Stimulated activated CD4-positive, alpha-beta T cell treated with anti-CD3 and anti-CD28 coated beads, TNF-alpha, amount 100 ng/mL, for 48 hours (primary cell): ENCODE data around the gene OAF.
"Not testable (repeated sequence)": the region's sequence is repeated elsewhere in the genome, so short reads cannot be mapped to it uniquely, and the experiment has no call there.

Experiments
- DNase-seq, 3 donors: peaks; one replicate each; pipeline ENCODE4 v3.0.0-alpha.2; 2020; ENCODE audit warnings: low read depth in 3 of 3

OAF gene

GRCh38 chr11:120210626-120211521, at the start of gene OAF:
OAF (plus strand) TSS chr11:120211032; CDS start chr11:120211280, 248 bp downstream.
- peak; percentile 15 to 33 (median 19) for DNase-seq

- no peak for DNase-seq
Observed at GRCh38 chr11:120167659-120168058, 43.2 kb upstream of the OAF start.

DNA sequence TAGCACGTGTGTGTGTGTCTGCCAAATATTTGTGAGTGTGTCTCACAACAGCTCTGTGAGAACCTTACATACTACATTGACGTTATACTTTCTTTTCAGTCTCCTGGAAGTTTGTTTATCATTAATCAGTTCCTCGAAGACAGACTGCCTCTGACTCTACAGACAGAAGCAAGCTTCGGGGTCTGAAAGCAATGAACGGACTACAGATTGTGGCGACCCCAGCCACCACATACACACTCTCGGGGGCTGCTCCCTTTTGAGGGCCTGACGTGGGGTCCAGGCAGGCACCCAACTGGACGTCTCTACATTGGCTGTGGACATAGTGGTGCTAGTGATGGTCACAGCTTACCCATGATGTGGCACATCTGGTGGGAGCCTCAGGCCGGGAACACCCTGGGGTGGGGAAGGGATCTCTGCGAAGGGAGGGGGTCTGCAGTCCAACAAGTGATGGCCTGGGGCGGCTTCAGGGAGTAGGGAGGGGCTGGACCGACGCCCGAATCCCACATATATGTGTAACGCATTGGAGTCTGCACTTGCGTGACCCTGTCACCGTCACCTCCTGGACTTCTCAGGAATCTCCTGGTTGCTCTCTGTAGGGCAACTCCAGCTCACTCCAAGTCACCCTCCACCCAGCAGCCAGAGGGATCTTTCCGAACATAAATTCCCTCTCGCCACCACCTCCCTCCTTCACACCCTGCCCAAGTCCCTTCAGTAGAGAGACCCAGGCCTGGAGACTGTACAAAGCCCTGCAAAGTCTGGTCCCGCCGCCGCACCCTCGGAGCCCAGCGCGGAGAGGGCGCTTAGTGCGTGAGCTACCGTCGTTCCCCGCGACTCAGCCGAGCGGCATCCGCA, 42.5 kb upstream of the OAF start:
- DNase-seq: no peak

DNA sequence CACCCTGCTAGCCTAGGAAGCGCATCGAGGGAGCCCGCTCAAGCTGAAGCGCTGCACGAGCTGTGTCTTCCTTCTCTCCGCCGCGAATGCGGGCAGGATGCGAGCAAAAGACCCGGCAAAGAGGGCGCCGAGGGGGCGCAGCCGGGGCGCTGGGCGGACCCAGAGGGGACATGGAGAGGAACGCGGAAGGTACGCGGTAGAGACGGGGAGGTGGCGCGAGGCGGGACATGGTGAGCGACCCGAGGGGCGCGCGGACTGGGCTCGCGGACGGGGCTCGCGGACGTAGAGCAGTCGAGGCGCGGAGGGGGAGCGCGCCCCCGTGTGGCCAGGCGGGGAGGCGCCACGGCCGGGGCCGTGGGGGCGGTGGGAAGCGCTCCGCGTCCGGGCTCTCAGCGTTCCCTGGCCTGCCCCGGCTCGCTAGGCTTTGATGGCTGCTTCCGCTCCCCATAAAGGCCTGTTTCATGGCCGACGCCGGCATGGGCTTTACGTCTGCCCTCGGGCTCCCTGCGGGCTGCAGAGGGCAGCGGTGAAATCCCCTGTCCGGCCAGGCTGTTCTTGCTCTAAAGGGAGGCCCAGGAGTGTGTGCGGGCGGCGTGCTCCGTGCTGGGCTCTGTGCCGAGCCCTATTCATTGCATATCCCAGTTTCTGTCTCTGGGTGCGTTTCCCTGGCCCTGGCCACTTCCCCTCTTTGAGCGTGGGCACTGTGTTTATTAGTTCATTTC, 41.7 kb upstream of the OAF start:
- peak; percentile 9 to 39 (median 33) for DNase-seq

DNA sequence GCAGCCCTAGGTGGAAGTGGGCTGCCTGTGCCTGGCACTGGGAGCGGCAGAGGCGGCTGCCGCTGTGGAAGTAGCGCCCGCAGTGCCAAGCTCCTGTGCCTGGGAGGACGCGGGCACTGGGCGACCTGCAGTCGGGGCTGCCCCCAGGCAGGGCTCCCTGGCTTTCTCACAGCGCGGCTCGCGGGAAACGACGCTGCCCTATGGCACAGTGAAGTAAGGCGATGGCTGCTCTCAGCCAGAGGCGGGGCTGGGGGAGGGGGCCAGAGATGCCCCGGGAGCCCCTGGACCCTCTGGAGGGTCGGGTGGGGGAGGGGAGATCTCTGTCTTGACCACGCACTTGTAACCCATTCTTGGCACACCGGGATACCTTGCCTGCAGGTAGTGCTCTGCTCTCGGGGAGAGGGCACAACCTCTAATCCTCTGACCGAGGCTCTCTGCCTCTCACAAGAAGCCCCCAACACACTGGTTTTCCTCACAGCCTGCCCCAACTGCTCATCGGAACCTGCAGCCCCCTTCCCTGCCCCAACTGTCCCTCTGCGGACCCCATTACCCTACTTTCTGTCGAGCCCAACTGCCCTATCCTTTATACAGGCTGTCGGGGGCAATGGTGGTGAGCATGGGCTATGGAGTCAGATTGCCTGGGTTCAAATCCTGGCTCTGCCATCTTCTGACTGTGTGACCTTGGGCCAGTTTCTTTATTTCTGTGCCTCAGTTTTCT, 40.7 kb upstream of the OAF start:
- DNase-seq: no peak

DNA sequence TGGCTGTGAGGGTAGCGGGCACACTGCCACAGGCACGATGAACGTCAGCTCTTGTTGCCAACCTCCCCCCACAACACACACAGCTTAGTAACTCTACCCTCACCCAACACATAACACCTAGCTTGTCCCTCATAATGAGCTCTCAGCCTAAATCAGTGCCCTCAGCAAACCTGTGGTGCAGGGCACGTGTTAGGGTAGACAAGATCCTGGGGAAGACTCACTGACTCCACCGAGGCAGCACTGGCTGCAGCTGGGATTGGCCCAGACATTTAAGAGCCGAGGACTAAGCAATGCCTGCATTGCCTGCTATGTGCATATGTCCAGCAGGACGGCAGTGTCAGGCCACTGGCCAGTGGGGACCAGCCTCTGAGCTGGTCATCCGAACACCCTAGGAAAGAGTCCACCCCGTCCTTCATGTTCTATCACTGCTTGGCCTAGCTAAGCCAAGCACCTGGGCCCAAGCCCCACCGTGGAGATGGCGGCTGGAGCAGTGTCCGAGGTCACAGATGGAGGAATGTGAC, 40.0 kb upstream of the OAF start:
- DNase-seq: no peak

DNA sequence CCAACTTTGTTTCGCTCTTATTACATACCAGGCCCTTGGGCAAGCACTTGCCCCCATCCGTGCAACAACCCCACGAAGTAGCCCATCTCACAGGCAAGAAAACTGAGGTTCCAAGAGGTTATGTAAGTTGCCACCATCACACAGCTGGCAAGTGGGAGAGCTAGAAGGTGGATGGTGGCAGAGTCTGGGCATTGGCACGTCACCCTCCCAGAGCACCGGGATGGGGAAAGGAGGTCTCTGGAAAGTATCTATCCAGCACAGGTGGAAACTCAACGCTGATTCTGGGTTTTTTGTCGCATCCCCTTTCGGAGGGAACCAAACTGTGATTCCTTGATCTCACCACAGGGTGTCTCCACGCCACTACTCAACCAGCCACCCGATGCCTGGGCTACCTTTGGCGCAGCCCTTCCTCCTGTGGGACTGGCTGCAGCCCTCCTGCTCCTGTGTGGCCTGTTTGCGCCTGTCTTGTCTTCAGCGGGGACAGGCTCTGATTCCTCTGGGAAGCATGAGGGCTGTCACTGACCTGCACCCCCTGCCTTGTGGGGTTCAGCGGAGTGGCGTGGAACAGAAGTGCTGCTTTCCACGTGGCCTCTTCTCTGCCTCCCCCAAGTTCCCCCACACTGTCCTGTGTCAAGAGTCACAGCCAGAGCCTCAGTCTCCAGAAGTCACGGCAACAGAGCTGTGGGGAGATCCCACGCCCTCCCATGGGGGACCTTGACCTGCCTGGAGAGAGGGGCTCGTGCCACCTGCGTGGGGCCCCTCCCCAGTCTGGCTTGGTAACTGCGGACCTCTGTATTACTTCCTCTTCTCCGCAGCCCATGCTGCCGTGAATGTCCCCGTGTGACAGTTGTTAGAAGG, 38.5 kb upstream of the OAF start:
- DNase-seq: peak; percentile 21 to 39 (median 32)

- DNase-seq: no peak
Observed at GRCh38 chr11:120173019-120173705, 37.7 kb upstream of the OAF start.

- no peak for DNase-seq
Observed at GRCh38 chr11:120173807-120174206, 37.0 kb upstream of the OAF start.

DNA sequence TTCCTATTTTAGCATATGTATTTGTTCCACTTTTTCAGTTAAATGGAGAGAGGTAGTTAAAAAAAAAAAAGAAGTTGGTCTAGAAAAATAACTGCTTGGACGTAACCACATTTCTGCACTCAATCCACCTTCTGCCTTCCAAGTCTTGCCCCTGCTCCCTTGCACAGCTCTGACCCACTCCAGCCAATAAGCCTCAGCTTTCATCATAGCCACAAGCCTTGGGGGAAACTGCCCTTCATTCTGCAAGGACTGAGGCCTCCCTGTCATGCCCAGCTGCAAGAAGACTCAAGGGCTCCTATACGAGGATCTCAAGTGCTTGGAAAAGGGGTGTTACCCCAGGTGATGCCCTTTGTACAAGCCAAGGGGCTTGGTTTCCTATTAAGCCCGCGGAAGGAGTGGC, 36.0 kb upstream of the OAF start:
- no peak for DNase-seq

GRCh38 chr11:120178561-120179056, 32.2 kb upstream of the OAF start:
- DNase-seq: no peak

DNA sequence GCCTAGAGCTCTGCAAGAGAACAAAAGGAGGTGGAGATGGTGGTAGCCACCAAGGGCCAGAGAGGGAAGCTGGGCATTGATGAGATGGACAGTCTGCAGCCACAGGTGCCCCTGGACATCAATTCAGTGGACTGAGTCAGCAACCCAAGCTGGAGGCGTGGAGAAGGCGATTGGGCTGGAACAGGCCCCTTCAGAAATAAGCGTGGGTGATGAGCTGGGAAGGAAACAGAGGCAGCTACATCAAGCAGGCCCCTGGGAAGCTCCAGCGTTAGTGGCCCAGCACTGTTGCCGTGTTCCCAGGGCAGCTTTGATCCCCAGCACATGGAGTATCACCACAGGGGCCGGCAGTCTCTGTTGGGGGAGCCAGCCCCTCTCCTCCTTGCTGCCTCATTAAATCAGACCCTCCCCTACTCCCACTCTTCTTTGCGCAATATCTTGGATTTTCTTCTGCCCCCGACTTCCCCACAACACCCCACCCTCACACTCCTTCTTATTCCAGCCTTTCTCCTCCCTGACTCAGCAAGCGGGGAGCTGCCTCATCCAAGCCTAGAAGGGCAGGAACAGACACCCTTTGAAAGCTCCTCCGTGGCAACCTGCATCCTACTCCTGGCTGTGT, 31.7 kb upstream of the OAF start:
- no peak for DNase-seq

- not testable (repeated sequence) for DNase-seq
Observed at GRCh38 chr11:120180063-120180462, 30.8 kb upstream of the OAF start.

DNA sequence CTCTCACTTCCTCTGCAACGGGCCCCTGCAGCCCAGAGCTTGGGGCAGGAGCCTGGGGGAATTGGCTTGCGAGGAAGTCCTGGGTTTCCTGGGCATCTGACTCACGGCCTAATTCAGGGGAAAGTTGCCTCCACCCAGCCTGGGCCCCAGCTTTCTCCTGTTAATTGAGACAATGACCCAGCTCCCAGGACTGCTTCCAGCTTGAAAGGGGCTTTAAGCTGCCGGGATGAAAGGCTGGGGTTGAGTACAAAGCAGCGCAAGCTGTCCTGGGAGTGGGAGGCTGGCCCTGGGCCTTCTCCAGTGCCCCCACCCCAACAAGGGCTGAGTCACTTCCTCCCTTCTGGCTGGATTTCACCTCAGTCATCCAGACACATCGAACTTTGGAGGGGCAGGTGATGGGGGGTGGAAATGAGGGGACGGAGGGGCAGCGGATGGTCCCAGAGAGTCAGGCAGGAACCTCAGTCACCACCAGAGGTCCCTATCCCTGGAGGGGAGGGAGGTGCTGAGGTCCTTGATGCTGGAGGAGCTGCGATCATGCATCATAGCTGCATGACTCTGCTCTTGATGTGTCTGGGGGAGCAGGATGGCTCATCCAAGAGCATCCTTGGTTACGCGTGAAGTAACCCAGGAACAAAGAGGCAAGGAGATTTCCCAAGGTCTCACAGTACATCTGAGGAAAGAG, 30.1 kb upstream of the OAF start:
- DNase-seq: no peak

DNA sequence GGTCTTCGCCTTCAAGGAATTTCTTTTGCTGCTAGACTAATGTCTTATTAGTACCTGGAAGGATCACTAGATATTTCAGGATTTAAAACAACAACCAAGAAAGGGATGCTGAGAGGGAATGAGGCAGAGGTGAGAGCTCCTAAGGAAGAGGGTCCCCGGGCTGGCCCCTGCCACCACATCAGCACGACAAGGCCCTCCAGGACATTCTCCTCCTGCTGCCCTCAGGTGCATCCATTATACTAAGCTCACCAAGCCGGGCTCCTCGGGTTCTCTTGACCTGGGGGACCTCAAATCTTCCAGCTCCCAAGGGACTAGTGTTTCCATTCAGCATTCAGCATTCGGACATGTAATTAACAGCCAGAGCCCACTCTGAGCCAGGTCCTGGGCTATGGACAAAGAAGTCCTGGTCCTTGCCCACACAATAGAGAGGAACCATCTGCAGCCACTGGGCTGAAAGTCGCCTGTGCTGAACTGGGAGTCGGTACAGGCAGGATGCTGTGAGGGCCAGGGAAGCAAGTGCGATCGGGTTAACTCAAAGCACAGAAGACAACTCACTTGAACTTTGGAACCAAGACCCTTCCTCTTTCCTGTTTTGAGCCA, 29.4 kb upstream of the OAF start:
- no peak for DNase-seq

DNA sequence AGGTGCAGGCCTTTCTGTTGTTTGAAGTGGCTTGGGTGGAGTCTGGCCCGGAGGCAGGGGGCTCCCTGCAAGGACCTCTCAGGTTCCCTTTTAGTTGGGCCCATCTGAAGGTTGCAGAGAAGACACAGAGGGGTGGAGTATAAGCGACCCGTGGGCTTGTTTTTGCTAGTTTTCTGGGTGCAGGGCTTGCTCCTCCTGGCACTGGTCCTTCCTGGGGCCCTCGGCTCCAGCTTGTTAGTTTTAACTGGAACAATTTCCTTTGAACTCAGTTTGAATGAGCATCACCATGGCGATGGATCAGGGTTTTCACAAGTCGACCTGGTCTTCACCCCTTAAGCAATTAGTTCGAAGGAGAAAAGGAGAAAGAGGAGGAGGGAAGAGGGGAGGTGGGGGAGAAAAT, 28.5 kb upstream of the OAF start:
- no peak for DNase-seq

DNA sequence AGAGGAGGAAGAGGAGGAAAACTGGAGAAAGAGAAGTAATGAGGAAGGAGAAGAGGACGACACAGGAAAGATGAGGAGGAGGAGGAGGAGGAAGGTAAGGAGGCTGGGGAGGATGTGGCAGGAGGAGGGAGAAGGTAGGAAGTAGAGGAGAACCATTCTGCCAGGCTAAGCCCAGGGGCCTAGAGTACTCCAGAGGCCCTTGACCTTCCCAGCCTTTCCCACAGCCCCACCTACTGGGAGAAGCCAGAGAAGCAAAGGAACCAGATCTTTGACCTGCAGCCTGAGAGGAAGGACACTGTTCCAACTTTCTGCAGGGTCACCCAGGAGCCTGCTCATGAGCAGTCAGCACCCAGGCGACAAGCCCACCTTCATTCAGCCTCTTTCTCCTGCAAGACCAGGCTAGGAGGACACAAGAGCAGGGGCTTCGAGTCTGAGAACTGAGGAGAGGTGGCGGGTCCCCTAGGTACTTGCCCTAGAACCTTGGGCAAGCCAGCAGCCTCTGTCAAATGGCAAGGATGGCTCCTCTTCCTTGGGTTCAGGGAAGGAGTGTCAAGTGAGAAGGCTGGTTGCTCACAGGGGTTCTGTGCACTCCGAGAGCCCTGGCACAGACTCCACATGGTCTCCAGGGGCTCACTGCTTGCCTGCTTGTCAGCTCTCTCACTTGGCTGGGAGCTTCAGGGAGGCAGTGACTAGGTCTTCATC, 27.9 kb upstream of the OAF start:
- no peak for DNase-seq
